NK-92 treated with Interleukin-12 subunit alpha and Interleukin-12 subunit beta, amount 100 ng/mL, for 24 hours (cell line): ENCODE measurements around the gene CFAP61.

Experiments used
- DNase-seq: peaks from one replicate; lab custom pipeline; 2025; lab: John Stamatoyannopoulos, UW

CFAP61 gene

GRCh38 chr20:20173254-20173653, 120.9 kb downstream of the CFAP61 start:
- DNase-seq: no peak

- DNase-seq: no peak
These were observed 121.9 kb downstream of the CFAP61 start for GRCh38 chr20:20174089-20174835.

DNA sequence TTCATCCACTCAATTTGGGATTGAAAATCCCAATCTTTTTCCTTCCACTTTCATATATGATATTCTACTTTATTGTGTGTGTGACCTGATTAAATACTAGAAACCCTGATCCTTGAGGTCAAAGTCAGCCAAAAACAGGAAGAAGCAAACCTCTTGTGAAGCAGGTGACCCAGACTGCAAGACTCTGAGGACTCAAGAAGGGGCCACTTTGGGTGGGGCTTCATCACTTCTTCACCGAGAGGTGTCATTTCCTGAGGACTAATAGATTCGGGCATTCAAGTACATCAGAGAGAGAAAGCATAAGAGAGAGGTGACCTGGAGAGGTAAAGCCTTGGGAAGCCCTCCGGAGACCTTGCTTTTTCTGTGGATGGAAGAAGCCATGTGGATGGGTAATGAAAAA, 129.0 kb downstream of the CFAP61 start:
- peak; percentile 12 for DNase-seq

GRCh38 chr20:20184149-20184548, 131.8 kb downstream of the CFAP61 start:
- no peak for DNase-seq

- no peak for DNase-seq
These were observed 132.4 kb downstream of the CFAP61 start for GRCh38 chr20:20184706-20185105.

DNA sequence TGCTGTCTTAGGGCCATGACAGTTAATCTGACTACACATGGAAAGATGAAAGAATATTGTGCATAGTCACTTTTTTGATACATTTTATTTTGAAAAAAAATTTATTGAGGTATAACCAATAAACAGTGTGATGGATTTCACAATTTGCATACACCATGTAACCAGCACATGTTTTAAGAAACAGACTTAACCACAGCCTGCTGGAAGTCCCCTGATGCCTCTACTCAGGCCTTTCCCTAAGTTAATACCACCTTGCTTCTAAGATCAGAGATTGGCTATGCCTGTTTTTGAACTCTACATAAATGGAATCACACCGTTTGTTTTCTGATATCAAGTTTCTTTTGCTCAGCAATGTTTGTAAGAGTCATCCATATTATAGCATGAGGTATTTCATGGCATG, 136.3 kb downstream of the CFAP61 start:
- DNase-seq: no peak

GRCh38 chr20:20192366-20192765, 140.0 kb downstream of the CFAP61 start:
- DNase-seq: no peak

GRCh38 chr20:20195021-20195705, 142.8 kb downstream of the CFAP61 start:
- no peak for DNase-seq

- no peak for DNase-seq
These were observed 144.3 kb downstream of the CFAP61 start for GRCh38 chr20:20196610-20197009.

GRCh38 chr20:20198011-20198410, 145.7 kb downstream of the CFAP61 start:
- no peak for DNase-seq

DNA sequence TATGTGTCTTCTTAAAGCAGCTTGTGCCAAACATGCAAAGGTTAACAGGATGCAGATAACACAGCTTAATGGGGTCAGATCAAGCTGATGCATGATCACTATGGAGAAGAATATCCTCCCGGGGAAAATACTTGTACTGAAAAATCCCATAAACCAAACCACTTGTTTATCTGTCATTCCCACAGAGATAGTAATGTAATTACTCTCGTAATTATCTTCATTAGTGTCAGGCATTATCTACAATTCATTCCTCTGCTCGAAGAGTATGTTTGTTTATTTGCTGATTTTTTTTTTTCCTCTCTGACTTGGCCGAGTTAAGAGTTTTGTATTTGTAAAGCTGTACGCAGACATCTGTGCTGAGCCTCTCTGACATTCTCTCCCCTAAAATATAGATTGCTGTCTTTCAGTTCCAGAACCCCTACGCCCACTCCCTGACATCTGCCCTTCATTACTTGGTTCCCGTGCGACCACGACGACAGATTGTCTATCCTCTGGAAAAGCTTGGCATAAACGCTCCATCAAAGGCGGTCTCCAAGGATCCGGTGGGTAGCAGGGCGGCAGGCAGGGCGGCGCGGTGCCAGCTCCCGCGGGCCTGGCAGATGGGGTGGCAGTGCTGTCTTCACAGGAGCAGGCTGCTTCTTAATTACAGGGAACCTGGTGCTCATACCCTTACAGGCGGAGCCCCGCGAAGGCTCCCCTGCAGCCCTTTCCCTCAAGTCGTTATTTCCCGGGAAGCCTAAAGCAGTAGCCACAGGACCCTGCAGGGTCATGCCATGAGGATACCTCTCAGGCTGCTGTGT, 147.2 kb downstream of the CFAP61 start:
- no peak for DNase-seq

DNA sequence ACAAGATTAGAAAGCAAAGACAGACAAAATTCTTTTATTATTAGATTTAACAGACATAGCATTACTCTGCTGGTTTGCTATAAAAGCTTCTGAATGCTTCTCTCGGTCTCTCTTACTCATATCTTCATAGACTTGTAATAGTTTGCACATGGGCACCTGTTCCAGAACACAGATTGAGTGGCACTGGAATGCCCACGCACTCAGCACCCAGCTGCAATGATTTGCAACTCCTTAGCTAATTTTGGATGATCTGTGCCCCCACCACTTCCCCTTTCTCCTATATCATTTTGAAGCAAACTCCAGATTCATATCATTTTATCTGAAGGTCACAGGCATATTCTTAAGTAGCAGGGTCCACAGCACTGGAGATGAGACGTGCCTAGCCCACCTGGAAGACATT, 148.8 kb downstream of the CFAP61 start:
- no peak for DNase-seq

- DNase-seq: no peak
These were observed 149.3 kb downstream of the CFAP61 start for GRCh38 chr20:20201639-20202038.

GRCh38 chr20:20202768-20203167, 150.4 kb downstream of the CFAP61 start:
- DNase-seq: no peak

DNA sequence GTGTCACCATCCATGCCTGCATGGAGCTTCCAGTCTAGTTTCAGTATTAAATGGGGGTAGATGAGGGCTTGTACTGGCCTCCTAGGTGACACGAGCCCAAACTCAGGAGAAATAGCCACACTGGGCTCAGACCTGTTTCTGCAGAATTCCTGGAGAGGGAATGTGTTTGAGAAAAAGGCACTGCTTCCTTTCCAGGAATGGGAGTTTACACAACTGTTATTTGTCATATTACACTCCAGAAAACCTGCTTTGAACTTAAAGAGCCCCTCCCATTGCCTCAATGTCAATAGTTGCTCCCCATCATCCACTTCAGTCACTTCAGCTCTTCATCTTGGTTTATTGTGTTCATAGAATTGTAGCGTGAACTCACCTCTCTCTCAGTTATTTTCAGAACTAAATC, 151.5 kb downstream of the CFAP61 start:
- DNase-seq: no peak

DNA sequence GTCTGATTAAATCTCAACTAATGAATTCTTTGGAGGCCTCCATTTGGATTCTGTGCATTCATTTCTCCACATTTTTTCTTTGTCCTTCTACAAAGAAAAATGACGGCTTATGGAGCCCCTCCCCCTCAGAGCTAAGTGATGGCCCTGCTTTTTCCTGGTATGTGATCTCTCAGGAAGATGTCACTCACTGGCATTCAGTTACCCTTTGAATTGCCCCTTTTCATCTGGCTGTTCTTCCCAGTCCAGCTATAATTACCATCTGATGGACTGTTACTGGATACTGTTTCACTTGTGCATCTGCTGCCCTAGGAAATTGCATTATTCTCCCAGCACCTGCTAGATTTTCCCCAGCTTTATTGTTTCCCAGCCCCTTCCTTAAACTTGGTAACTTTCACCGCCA, 151.9 kb downstream of the CFAP61 start:
- DNase-seq: no peak

GRCh38 chr20:20205141-20205861, 153.0 kb downstream of the CFAP61 start:
- no peak for DNase-seq

GRCh38 chr20:20205862-20206236, 153.5 kb downstream of the CFAP61 start:
- DNase-seq: no peak

- no peak for DNase-seq
These were observed 154.5 kb downstream of the CFAP61 start for GRCh38 chr20:20206788-20207187.

DNA sequence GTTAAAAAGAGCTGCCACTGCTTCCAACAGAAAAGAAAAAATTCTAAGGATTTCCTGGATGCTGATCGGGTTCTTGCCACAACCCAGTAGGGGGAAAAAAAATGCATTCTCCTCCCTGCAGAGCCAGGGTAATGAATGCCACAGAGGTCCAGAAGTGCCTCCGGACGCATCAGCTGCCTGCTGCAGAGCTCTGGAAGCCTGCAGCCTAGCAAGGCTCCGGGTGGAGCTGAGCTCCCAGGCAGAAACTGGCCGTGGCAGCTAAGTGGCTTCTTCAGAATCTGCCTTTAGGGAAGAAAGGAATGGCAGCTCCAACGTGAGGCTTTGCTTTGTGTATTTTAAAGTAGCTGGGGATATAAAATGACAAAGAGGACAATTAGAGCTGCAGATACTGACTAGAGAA, 155.0 kb downstream of the CFAP61 start:
- no peak for DNase-seq

DNA sequence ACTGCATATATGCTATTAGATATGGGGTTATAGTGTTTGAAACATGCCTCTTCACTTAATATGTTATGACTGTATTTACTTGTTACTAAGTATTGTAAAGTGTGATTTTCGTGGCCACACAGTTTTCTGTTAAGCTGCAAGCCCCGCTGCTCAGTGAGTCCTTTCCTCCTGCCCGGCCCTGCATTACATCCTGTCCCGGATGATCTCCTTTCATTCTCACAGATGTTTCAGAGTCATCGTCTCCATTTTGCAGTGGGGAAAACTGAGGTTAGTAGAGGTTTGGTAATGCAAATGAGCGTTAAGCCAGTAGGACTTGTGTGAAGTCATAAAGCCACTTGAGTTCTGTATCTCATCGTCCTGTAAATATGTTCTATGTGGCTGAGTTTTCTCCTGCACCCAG, 155.5 kb downstream of the CFAP61 start:
- no peak for DNase-seq

DNA sequence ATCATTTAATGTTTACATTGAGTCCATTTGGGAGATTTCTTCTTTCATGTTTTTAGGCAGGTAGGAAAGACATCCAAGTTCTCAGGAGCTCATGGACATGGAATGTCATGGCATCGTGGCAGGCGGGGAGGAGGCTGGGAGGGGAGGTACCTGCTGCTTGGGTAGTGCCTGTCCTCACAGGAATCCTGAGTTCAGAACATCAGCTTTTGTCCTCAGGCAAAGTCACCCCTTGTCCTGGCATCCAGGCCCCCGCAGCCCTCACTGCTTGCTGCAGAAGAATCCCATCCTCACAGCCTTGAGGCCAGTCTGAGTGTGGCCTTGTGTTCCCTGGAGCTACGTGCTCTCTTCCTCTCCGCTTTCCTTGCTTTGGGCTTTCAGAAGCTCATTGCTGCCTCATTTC, 157.4 kb downstream of the CFAP61 start:
- no peak for DNase-seq
